GM12891 (cell line): Measurements from ENCODE around the gene GPR151.

ENCODE experiments used
- DNase-seq: peaks from one replicate; pipeline ENCODE4 v3.0.0; 2011; ENCODE audit warnings: low spot score; ENCODE audit not compliant: insufficient read length
- FAIRE-seq: peaks from 2 replicates; lab custom pipeline; 2011; peaks lifted over from hg19 to GRCh38; lab: Jason Lieb, UNC
- PAX5 ChIP-seq: IDR thresholded peaks from 2 replicates; pipeline ENCODE4 v1.6.1; 2011; ENCODE audit warnings: low read length, moderate library complexity, mild to moderate bottlenecking; ENCODE audit not compliant: insufficient read depth, severe bottlenecking
- POLR2A ChIP-seq: IDR thresholded peaks from 2 replicates; pipeline ENCODE4 v1.6.1; 2011; ENCODE audit warnings: low read depth, low read length, control low read depth
- POLR2AphosphoS5 ChIP-seq: IDR thresholded peaks from 2 replicates; pipeline ENCODE4 v1.6.1; 2011; ENCODE audit warnings: low read depth, low read length, control low read depth
- POU2F2 ChIP-seq: IDR thresholded peaks from 2 replicates; pipeline ENCODE4 v1.6.1; 2011; ENCODE audit warnings: low read depth, mild to moderate bottlenecking, control low read depth, low read length, moderate library complexity
- SPI1 ChIP-seq: IDR thresholded peaks from 2 replicates; pipeline ENCODE4 v1.6.1; 2011; ENCODE audit warnings: low read depth, low read length, control low read depth
- TAF1 ChIP-seq: IDR thresholded peaks from 2 replicates; pipeline ENCODE4 v1.6.1; 2011; ENCODE audit warnings: low read depth, low read length, control low read depth

Gene GPR151

GRCh38 chr5:146490089-146490843 is 25.7 kb downstream of the GPR151 start:
- DNase-seq (no peak), FAIRE-seq (no peak)
- TF ChIP-seq POU2F2 = no peak
- TF ChIP-seq TAF1 = no peak
- no peak for TF ChIP-seq PAX5

GRCh38 chr5:146484714-146485391 is 31.1 kb downstream of the GPR151 start:
- TF ChIP-seq POU2F2 (no peak), SPI1 (no peak), POLR2AphosphoS5 (no peak), POLR2A (no peak), PAX5 (no peak), TAF1 (no peak)
- DNase-seq (no peak), FAIRE-seq (no peak)

- no peak for FAIRE-seq
- no peak for TF ChIP-seq POU2F2
- TF ChIP-seq TAF1 = no peak
- TF ChIP-seq POLR2AphosphoS5 = no peak
- TF ChIP-seq POLR2A = no peak
- no peak for TF ChIP-seq PAX5
- no peak for TF ChIP-seq SPI1
- no peak for DNase-seq
Observed at GRCh38 chr5:146482775-146483174, 33.2 kb downstream of the GPR151 start.

GRCh38 chr5:146475906-146476305 is 40.1 kb downstream of the GPR151 start:
- TF ChIP-seq POLR2A (no peak), TAF1 (no peak), POU2F2 (no peak), SPI1 (no peak)
- no peak for DNase-seq
- FAIRE-seq = no peak

- FAIRE-seq (peak; percentile 54), DNase-seq (no peak)
Observed at GRCh38 chr5:146475190-146475780, 40.7 kb downstream of the GPR151 start.

GRCh38 chr5:146474065-146474464 is 41.9 kb downstream of the GPR151 start:
- DNase-seq (no peak), FAIRE-seq (peak; percentile 16)
- TF ChIP-seq SPI1 (peak; percentile 54; the same call in 1 of the 2 replicates), TAF1 (no peak)

More at GRCh38 chr5:146475190-146475780, 40.7 kb downstream of the GPR151 start:
- TF ChIP-seq SPI1 (no peak), POU2F2 (no peak), POLR2A (no peak), POLR2AphosphoS5 (no peak), TAF1 (no peak)

DNA sequence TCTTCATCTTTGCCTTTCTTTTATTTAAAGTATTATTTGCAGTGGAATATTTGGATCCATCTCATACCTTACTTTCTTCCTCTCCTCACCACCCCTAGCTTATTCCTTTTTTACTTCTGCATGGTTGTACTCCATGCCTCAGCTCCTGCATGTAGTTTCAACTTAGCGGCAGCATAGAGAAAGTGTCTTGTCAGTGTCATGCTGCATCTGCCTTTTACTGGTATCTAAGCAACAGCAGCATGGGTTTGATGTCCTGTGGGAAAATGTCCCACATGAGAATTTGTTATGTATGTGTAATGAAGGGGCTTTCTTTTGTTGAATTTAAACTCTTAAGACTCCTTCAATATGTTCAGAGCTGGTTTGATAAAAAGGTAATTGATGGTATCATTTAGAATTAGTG is 48.2 kb downstream of the GPR151 start:
- DNase-seq = no peak
- FAIRE-seq = peak; percentile 5
- TF ChIP-seq PAX5 (no peak), POU2F2 (no peak), POLR2A (no peak), POLR2AphosphoS5 (no peak), SPI1 (no peak), TAF1 (no peak)

DNA sequence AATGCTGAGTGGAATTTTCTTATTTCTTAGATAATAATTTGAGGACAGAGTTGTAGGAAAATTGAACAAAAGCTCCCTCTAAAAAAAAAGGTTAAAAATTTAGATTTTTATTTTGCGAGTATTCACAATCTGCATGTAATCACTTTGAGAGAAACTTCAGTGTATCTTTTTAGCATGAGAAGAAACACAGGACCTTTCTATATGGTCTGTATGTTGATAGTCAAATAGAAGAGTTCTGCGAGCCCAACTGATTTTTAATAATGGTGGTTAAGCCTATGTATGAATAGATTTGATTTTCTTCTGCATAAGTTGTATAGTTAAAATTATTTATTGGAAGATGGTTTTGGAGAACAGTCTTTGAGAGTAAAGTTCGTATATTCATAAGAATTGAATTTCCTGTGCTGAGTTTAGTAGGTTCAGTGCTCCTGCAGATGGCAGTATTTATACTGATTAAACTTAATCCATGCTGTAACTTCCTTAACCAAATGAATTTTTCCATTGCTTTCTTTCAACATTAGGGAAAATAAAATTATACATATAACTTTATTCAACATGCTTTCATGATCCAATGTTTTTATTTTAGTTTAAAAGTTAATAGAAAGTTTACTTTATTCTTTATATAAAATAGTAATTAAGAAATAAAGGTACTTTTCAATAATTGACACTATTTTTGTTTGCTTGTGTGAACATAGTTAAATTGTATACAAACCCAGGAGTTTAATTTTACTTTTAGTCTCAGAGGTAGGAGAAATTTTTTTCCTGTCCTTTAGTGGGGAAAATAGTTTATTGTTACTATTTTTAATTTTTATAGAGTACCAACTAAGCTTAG is 49.3 kb downstream of the GPR151 start:
- DNase-seq (no peak), FAIRE-seq (no peak)
- TF ChIP-seq PAX5 (no peak), TAF1 (no peak), POLR2AphosphoS5 (no peak), POLR2A (no peak), SPI1 (no peak), POU2F2 (no peak)

DNA sequence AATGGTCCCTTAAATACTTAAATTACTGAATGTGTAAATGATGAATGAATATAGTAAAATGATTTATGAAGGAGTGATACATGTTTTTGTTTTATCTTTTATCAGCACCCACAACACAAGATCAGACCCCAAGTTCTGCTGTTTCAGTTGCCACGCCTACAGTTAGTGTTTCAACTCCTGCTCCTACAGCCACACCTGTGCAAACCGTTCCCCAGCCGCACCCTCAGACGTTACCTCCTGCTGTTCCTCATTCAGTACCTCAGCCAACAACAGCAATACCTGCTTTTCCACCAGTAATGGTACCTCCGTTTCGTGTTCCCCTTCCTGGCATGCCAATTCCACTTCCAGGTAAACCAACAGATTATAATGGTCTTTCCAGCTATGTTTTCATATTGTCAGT is 52.5 kb downstream of the GPR151 start:
- DNase-seq (no peak), FAIRE-seq (no peak)
- TF ChIP-seq TAF1 (no peak), POLR2A (no peak), POU2F2 (no peak), SPI1 (no peak), POLR2AphosphoS5 (no peak), PAX5 (no peak)
